ENCODE measurements around the gene HOXB7.

DNA sequence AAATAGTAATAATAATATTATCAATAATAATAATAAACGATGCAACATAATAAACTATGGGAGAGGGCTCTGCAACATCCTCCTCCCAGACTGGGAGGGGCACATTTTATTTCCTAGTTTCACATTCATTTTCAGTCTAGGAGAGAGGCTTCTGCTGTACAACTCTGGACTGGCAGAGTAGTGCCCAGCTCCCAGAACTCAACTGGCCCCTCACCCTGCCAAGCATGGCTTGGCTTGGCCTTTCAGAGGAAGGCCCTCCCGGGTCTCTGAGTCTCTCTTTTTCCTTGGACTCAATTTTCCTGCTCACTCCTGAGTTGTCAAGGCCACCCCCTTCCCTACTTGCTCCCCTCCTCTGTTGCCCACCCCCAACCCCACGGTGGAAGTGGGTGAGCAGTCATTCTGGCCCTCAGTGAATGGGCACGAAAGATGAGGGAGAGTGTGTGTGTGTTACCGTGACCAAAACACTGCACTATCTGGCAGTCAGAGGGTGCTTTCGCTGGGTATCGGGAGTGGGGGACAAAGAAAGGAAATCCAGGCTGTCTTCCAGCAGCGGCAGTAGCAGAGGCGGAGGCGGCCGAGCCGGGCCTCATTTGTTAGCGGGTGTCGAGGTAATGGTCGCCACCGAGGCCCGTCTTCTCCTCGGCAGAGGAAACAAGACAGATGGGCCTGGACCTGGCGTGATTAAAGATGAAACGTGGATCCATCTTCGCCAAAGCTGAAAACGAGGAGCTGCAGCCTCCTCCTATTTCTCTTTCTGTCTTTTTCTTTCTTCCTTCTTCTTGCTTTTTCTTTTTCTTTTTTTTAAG lies 34.9 kb downstream of the HOXB7 start:
- TF ChIP-seq, protein P1, sequence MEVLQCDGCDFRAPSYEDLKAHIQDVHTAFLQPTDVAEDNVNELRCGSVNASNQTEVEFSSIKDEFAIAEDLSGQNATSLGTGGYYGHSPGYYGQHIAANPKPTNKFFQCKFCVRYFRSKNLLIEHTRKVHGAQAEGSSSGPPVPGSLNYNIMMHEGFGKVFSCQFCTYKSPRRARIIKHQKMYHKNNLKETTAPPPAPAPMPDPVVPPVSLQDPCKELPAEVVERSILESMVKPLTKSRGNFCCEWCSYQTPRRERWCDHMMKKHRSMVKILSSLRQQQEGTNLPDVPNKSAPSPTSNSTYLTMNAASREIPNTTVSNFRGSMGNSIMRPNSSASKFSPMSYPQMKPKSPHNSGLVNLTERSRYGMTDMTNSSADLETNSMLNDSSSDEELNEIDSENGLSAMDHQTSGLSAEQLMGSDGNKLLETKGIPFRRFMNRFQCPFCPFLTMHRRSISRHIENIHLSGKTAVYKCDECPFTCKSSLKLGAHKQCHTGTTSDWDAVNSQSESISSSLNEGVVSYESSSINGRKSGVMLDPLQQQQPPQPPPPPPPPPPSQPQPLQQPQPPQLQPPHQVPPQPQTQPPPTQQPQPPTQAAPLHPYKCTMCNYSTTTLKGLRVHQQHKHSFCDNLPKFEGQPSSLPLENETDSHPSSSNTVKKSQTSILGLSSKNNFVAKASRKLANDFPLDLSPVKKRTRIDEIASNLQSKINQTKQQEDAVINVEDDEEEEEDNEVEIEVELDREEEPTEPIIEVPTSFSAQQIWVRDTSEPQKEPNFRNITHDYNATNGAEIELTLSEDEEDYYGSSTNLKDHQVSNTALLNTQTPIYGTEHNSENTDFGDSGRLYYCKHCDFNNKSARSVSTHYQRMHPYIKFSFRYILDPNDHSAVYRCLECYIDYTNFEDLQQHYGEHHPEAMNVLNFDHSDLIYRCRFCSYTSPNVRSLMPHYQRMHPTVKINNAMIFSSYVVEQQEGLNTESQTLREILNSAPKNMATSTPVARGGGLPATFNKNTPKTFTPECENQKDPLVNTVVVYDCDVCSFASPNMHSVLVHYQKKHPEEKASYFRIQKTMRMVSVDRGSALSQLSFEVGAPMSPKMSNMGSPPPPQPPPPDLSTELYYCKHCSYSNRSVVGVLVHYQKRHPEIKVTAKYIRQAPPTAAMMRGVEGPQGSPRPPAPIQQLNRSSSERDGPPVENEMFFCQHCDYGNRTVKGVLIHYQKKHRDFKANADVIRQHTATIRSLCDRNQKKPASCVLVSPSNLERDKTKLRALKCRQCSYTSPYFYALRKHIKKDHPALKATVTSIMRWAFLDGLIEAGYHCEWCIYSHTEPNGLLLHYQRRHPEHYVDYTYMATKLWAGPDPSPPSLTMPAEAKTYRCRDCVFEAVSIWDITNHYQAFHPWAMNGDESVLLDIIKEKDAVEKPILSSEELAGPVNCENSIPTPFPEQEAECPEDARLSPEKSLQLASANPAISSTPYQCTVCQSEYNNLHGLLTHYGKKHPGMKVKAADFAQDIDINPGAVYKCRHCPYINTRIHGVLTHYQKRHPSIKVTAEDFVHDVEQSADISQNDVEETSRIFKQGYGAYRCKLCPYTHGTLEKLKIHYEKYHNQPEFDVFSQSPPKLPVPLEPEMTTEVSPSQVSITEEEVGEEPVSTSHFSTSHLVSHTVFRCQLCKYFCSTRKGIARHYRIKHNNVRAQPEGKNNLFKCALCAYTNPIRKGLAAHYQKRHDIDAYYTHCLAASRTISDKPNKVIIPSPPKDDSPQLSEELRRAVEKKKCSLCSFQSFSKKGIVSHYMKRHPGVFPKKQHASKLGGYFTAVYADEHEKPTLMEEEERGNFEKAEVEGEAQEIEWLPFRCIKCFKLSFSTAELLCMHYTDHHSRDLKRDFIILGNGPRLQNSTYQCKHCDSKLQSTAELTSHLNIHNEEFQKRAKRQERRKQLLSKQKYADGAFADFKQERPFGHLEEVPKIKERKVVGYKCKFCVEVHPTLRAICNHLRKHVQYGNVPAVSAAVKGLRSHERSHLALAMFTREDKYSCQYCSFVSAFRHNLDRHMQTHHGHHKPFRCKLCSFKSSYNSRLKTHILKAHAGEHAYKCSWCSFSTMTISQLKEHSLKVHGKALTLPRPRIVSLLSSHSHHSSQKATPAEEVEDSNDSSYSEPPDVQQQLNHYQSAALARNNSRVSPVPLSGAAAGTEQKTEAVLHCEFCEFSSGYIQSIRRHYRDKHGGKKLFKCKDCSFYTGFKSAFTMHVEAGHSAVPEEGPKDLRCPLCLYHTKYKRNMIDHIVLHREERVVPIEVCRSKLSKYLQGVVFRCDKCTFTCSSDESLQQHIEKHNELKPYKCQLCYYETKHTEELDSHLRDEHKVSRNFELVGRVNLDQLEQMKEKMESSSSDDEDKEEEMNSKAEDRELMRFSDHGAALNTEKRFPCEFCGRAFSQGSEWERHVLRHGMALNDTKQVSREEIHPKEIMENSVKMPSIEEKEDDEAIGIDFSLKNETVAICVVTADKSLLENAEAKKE (CRISPR knock-in tag; IDR thresholded peaks at IDR 0.05), result no peak
- TF ChIP-seq REST (IDR thresholded peaks at IDR 0.05; ENCODE audit: unreplicated experiment) (no peak), CTCF (conservative IDR thresholded peaks at IDR 0.05; ENCODE audit: low read depth in 2 of 2) (no peak), EZH2 (IDR thresholded peaks at IDR 0.05; ENCODE audit: low read depth, unreplicated experiment) (peak; percentile 88), POLR2AphosphoS5 (IDR thresholded peaks at IDR 0.05; ENCODE audit: low read depth) (no peak)

Measured in GM23338 (cell line).